AG09309 (cell line): ENCODE data around the gene CALM3.

Experiments used
- DNase-seq: peaks from one replicate; pipeline ENCODE4 v3.0.0-alpha.2; 2010; ENCODE audit warnings: low read depth
- H3K4me3 ChIP-seq: 2 replicates; pipeline ENCODE4 v1.5.1; 2011; ENCODE audit warnings: mild to moderate bottlenecking, low read depth, low read length, moderate library complexity; ENCODE audit not compliant: control insufficient read depth
- TF ChIP-seq, protein P1 (sequence below): IDR thresholded peaks from 2 replicates; pipeline ENCODE4 v1.5.1; 2011; ENCODE audit warnings: mild to moderate bottlenecking, low read depth, low read length, inconsistent platforms; ENCODE audit not compliant: insufficient read depth, control insufficient read depth; ENCODE audit errors: missing control alignments

The CALM3 gene

DNA sequence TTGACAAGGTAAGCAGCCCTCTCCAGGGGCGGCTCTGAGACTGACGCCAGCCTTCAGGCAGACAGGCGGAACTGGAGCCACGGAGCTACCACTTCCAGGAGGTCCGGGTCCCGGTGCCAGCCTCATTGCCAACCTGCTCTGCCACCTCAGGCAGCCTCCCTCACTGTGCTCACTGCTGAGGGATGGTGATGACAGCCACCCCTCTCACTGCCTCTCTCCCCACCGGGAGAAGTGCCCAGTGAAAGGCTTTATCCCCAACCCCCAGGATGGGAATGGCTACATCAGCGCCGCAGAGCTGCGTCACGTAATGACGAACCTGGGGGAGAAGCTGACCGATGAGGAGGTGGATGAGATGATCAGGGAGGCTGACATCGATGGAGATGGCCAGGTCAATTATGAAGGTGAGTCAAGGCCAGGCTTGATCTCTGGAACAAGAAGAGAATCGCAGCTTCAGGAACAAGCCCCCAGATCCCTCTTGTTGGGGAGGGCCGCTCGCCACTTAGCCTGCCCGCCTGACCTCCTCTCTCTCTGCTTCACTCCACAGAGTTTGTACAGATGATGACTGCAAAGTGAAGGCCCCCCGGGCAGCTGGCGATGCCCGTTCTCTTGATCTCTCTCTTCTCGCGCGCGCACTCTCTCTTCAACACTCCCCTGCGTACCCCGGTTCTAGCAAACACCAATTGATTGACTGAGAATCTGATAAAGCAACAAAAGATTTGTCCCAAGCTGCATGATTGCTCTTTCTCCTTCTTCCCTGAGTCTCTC lies 7.6 kb downstream of the CALM3 start:
- H3K4me3 ChIP-seq: no peak overlapping the region
- TF ChIP-seq, protein P1, sequence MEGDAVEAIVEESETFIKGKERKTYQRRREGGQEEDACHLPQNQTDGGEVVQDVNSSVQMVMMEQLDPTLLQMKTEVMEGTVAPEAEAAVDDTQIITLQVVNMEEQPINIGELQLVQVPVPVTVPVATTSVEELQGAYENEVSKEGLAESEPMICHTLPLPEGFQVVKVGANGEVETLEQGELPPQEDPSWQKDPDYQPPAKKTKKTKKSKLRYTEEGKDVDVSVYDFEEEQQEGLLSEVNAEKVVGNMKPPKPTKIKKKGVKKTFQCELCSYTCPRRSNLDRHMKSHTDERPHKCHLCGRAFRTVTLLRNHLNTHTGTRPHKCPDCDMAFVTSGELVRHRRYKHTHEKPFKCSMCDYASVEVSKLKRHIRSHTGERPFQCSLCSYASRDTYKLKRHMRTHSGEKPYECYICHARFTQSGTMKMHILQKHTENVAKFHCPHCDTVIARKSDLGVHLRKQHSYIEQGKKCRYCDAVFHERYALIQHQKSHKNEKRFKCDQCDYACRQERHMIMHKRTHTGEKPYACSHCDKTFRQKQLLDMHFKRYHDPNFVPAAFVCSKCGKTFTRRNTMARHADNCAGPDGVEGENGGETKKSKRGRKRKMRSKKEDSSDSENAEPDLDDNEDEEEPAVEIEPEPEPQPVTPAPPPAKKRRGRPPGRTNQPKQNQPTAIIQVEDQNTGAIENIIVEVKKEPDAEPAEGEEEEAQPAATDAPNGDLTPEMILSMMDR: no peak
- DNase-seq: no peak

DNA sequence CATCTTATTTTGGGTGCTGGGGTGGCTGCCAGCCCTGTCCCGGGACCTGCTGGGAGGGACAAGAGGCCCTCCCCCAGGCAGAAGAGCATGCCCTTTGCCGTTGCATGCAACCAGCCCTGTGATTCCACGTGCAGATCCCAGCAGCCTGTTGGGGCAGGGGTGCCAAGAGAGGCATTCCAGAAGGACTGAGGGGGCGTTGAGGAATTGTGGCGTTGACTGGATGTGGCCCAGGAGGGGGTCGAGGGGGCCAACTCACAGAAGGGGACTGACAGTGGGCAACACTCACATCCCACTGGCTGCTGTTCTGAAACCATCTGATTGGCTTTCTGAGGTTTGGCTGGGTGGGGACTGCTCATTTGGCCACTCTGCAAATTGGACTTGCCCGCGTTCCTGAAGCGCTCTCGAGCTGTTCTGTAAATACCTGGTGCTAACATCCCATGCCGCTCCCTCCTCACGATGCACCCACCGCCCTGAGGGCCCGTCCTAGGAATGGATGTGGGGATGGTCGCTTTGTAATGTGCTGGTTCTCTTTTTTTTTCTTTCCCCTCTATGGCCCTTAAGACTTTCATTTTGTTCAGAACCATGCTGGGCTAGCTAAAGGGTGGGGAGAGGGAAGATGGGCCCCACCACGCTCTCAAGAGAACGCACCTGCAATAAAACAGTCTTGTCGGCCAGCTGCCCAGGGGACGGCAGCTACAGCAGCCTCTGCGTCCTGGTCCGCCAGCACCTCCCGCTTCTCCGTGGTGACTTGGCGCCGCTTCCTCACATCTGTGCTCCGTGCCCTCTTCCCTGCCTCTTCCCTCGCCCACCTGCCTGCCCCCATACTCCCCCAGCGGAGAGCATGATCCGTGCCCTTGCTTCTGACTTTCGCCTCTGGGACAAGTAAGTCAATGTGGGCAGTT lies 8.6 kb downstream of the CALM3 start:
- no peak for DNase-seq
- no peak overlapping the region for H3K4me3 ChIP-seq

DNA sequence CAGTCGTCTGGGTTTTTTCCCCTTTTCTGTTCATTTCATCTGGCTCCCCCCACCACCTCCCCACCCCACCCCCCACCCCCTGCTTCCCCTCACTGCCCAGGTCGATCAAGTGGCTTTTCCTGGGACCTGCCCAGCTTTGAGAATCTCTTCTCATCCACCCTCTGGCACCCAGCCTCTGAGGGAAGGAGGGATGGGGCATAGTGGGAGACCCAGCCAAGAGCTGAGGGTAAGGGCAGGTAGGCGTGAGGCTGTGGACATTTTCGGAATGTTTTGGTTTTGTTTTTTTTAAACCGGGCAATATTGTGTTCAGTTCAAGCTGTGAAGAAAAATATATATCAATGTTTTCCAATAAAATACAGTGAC lies 9.3 kb downstream of the CALM3 start:
- TF ChIP-seq, protein P1: no peak
- DNase-seq: no peak
- no peak overlapping the region for H3K4me3 ChIP-seq

More for the DNA sequence above, 8.6 kb downstream of the CALM3 start:
- TF ChIP-seq, protein P1: no peak

DNA sequence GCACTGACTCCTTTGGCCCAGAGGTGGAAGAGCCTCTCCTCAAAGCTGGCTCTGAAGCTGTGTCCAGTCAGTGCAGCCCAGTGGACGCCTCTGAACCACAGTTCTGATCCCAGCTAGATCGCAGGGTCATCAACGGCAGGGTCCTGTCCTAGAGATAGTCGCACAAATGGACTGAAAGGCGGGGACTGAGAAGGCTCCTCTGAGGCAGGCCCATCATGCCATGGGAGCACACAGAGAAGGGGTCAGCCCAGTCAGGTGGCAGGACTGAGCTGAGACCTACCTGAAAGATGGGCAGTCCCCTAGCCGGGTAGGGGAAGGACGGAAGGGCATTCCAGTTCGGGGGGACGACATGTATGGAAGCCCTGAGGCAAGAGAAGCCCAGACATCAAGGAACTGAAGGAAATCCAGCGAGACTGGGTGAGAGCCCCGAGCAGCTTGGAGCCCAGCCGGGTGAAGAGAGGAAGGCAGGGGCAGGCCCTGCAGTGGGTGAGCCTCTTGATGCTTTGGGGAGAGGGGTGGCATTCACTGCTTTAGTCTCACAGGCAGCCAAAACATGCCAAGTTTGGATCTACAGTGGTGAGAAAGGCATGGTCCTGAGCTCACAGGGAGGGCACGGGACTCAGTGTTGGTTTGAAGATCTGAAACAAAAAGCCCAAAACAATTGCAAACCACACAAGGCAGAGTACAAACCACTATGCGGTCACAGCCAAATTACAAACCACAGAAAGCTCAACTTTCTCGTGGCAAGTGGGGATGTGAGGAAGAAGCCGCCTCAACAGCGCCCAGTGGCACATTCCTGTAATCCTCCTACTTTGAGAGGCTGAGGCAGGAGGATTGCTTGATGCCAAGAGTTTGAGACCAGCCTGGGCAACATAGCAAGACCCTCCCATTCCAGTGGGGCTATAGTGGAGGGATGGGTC lies 10.0 kb downstream of the CALM3 start:
- DNase-seq: no peak
- H3K4me3 ChIP-seq: no peak overlapping the region
- TF ChIP-seq, protein P1: no peak

DNA sequence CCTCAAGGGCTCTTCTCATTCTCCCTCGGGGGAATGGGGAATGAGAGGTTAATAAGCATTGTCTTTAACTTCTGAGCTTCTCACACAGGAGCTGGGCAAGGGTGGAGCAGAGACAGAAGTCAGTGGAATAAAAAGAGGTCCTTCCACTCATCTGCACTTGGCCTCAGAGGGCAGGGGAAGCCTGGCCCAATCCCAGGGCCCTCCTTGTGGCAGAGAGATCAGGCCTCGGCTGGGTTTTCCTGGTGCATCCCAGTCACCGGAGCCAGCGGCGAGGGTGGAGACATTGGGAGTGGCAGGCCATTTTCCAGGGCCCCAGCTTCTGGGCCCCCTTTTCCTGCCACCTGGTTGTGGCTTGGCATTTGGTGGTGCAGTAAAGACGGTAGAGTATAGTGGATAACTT lies 10.6 kb downstream of the CALM3 start:
- H3K4me3 ChIP-seq: no peak overlapping the region
- TF ChIP-seq, protein P1: no peak
- no peak for DNase-seq

DNA sequence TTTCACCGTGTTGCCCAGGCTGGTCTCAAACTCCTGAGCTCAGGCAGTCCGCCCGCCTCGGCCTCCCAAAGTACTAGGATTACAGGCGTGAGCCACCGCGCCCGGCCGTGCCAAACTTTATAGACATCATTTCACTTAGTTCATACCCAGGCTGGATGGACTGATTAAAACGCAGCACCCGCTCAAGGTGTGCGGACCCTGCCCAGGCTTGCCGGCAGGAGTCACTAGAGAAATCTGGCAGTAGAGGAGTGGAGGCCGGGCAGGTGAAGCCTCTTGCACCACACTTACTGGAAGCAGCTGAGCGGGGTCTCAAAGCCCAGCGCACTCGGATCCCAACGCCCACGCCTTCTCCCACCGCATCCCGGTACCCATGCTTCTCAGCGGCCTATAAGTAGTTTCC lies 12.4 kb downstream of the CALM3 start:
- TF ChIP-seq, protein P1: no peak

More for the DNA sequence above, 12.4 kb downstream of the CALM3 start:
- DNase-seq: no peak
- no peak overlapping the region for H3K4me3 ChIP-seq
